WTC11 (cell line): ENCODE measurements around the gene SLC15A1. TPM values are rescaled to one million over a fixed set of nuclear protein-coding genes. Genes with fewer than 3 reads are reported as not detected.

Experiments
- ATAC-seq: fragments of 200-7000 bp; cut with Tn5 transposase; 2 replicates; pipeline ENCODE4 v1.10.0; 2021; ENCODE audit warnings: mild to moderate bottlenecking, moderate library complexity
- CTCF ChIA-PET: fragments of 300-600 bp; sonication (Branson Sonifier 250); formaldehyde crosslinking; loops from one replicate; lab custom pipeline; 2021; ENCODE audit warnings: antibody characterized with exemption; lab: Charles Lee
- POLR2A ChIA-PET: fragments of 350-600 bp; sonication (Branson Sonifier 250); formaldehyde crosslinking; loops from one replicate; lab custom pipeline; 2021; ENCODE audit warnings: antibody characterized with exemption; lab: Charles Lee
- DNase-seq: peaks from one replicate; pipeline ENCODE4 v3.0.0; 2021; ENCODE audit warnings: low spot score
- H3K27ac Mint-ChIP-seq: 2 replicates; pipeline ENCODE4 v1.8.0; 2021; ENCODE audit warnings: mixed read lengths
- H3K27me3 Mint-ChIP-seq: 2 replicates; pipeline ENCODE4 v1.8.0; 2021; ENCODE audit warnings: low read depth, mild to moderate bottlenecking, moderate library complexity, mixed read lengths
- H3K36me3 Mint-ChIP-seq: 2 replicates; pipeline ENCODE4 v1.8.0; 2021; ENCODE audit warnings: mixed read lengths
- H3K4me1 Mint-ChIP-seq: 2 replicates; pipeline ENCODE4 v1.8.0; 2022; ENCODE audit warnings: mixed read lengths
- H3K4me3 Mint-ChIP-seq: 2 replicates; pipeline ENCODE4 v1.8.0; 2021; ENCODE audit warnings: mild to moderate bottlenecking, moderate library complexity, mixed read lengths
- H3K9me3 Mint-ChIP-seq: 2 replicates; pipeline ENCODE4 v1.8.0; 2021; ENCODE audit warnings: mixed read lengths
- AFF4 ChIP-seq: sonication (generic); formaldehyde crosslinking; IDR thresholded peaks from 2 replicates; pipeline ENCODE4 v1.8.1; 2023; ENCODE audit warnings: mild to moderate bottlenecking, missing genetic modification reagents, borderline replicate concordance
- ARID4B ChIP-seq: sonication (generic); formaldehyde crosslinking; IDR thresholded peaks from 2 replicates; pipeline ENCODE4 v1.8.0; 2023; ENCODE audit warnings: missing genetic modification reagents, mild to moderate bottlenecking, borderline replicate concordance
- ATF2 ChIP-seq: sonication (generic); formaldehyde crosslinking; IDR thresholded peaks from 2 replicates; pipeline ENCODE4 v1.8.1; 2022; ENCODE audit warnings: low read depth, missing genetic modification reagents, borderline replicate concordance
- E2F5 ChIP-seq: sonication (generic); formaldehyde crosslinking; IDR thresholded peaks from 2 replicates; pipeline ENCODE4 v1.8.1; 2022; ENCODE audit warnings: mild to moderate bottlenecking, moderate library complexity, missing genetic modification reagents
- ESRRA ChIP-seq: sonication (generic); formaldehyde crosslinking; IDR thresholded peaks from 2 replicates; pipeline ENCODE4 v1.8.1; 2022; ENCODE audit warnings: mild to moderate bottlenecking, missing genetic modification reagents, borderline replicate concordance
- GRHL2 ChIP-seq: fragments of 250-450 bp; sonication (Bioruptor Pico); IDR thresholded peaks from 2 replicates; pipeline ENCODE4 v1.8.0; 2022; ENCODE audit warnings: mild to moderate bottlenecking, moderate library complexity; ENCODE audit not compliant: insufficient replicate concordance, severe bottlenecking
- HMGA2 ChIP-seq: fragments of 250-450 bp; sonication (Bioruptor Pico); IDR thresholded peaks from 2 replicates; pipeline ENCODE4 v1.4.0; 2021; ENCODE audit warnings: mild to moderate bottlenecking, moderate library complexity
- IRF1 ChIP-seq: sonication (generic); formaldehyde crosslinking; IDR thresholded peaks from 2 replicates; pipeline ENCODE4 v1.8.0; 2023; ENCODE audit warnings: missing genetic modification reagents
- MYBL2 ChIP-seq: sonication (generic); formaldehyde crosslinking; IDR thresholded peaks from 2 replicates; pipeline ENCODE4 v1.8.1; 2023; ENCODE audit warnings: mild to moderate bottlenecking, moderate library complexity, missing genetic modification reagents
- NR3C1 ChIP-seq: sonication (generic); formaldehyde crosslinking; conservative IDR thresholded peaks from 2 replicates; pipeline ENCODE4 v1.8.1; 2023; ENCODE audit warnings: low read depth, mild to moderate bottlenecking, missing genetic modification reagents
- RELA ChIP-seq: sonication (generic); formaldehyde crosslinking; IDR thresholded peaks from 2 replicates; pipeline ENCODE4 v1.8.1; 2022; ENCODE audit warnings: missing genetic modification reagents, mild to moderate bottlenecking, borderline replicate concordance
- SOX15 ChIP-seq: fragments of 250-450 bp; sonication (Bioruptor Pico); IDR thresholded peaks from 2 replicates; pipeline ENCODE4 v1.9.0; 2021; ENCODE audit warnings: mild to moderate bottlenecking
- SP1 ChIP-seq: sonication (generic); formaldehyde crosslinking; conservative IDR thresholded peaks from 2 replicates; pipeline ENCODE4 v1.8.1; 2022; ENCODE audit warnings: missing genetic modification reagents
- STAT6 ChIP-seq: sonication (generic); formaldehyde crosslinking; conservative IDR thresholded peaks from 2 replicates; pipeline ENCODE4 v1.8.1; 2023; ENCODE audit warnings: mild to moderate bottlenecking, low read depth, missing genetic modification reagents, moderate library complexity
- TEAD1 ChIP-seq: sonication (generic); formaldehyde crosslinking; IDR thresholded peaks from 2 replicates; pipeline ENCODE4 v1.8.0; 2022; ENCODE audit warnings: mild to moderate bottlenecking, missing genetic modification reagents
- TEAD4 ChIP-seq: sonication (generic); formaldehyde crosslinking; IDR thresholded peaks from 2 replicates; pipeline ENCODE4 v1.8.0; 2022; ENCODE audit warnings: mild to moderate bottlenecking, missing genetic modification reagents
- ZBTB21 ChIP-seq: sonication (generic); formaldehyde crosslinking; IDR thresholded peaks from 2 replicates; pipeline ENCODE4 v1.8.1; 2023; ENCODE audit warnings: mild to moderate bottlenecking, missing genetic modification reagents, borderline replicate concordance
- ZNF416 ChIP-seq: fragments of 250-450 bp; sonication (Bioruptor Pico); IDR thresholded peaks from 2 replicates; pipeline ENCODE4 v1.9.0; 2021; ENCODE audit warnings: mild to moderate bottlenecking, inconsistent platforms
- total RNA-seq: library from RNA; stranded (reverse); gene quantifications from 3 replicates; pipeline ENCODE4 v1.2.3, GENCODE V29; 2021

The SLC15A1 gene
- total RNA-seq, 1 experiment from 2014 or later: 2.3 TPM

GRCh38 chr13:98761126-98761985, 8.9 kb upstream of the SLC15A1 start (continued):
- no peak for TF ChIP-seq TEAD1 (CRISPR knock-in tag)
- no peak for TF ChIP-seq HMGA2 (CRISPR knock-in tag)
- TF ChIP-seq ZBTB21: no peak
- TF ChIP-seq NR3C1 (CRISPR knock-in tag): no peak
- TF ChIP-seq RELA (CRISPR knock-in tag): no peak
- no peak for TF ChIP-seq ATF2 (CRISPR knock-in tag)

- Mint-ChIP-seq H3K27ac (no peak overlapping the region), H3K9me3 (peaks cover 31% of the 10 kb centered on the region), H3K4me1 (peaks cover 8% of the 10 kb centered on the region), H3K36me3 (peaks cover 10% of the 10 kb centered on the region), H3K4me3 (no peak overlapping the region), H3K27me3 (peaks cover 33% of the 10 kb centered on the region)
- ChIA-PET CTCF (no interaction called here), POLR2A (no interaction called here)
- no peak for TF ChIP-seq GRHL2 (CRISPR knock-in tag)
- TF ChIP-seq MYBL2 (CRISPR knock-in tag): no peak
- no peak for TF ChIP-seq STAT6
- TF ChIP-seq TEAD4 (CRISPR knock-in tag): no peak
- TF ChIP-seq ARID4B: no peak
- no peak for TF ChIP-seq NR3C1 (CRISPR knock-in tag)
- no peak for TF ChIP-seq TEAD1 (CRISPR knock-in tag)
- TF ChIP-seq ZBTB21: no peak
- no peak for TF ChIP-seq SP1 (CRISPR knock-in tag)
- TF ChIP-seq SOX15 (CRISPR knock-in tag): no peak
- no peak for TF ChIP-seq AFF4 (CRISPR knock-in tag)
- TF ChIP-seq ZNF416: no peak
- TF ChIP-seq HMGA2 (CRISPR knock-in tag): no peak
- TF ChIP-seq ESRRA (CRISPR knock-in tag): no peak
- no peak for TF ChIP-seq IRF1 (CRISPR knock-in tag)
- TF ChIP-seq E2F5: no peak
- DNase-seq (no peak), ATAC-seq (no peak)
These were observed 3.3 kb upstream of the SLC15A1 start for GRCh38 chr13:98755729-98756128.
